NCI-H1105 (cell line): ENCODE measurements around the gene GMPPB.
A peak's percentile ranks its signal among the peaks of the same experiment; 100 is the strongest.

Experiments used
- DNase-seq: peaks from one replicate; lab custom pipeline; 2025; lab: John Stamatoyannopoulos, UW

The GMPPB gene

DNA sequence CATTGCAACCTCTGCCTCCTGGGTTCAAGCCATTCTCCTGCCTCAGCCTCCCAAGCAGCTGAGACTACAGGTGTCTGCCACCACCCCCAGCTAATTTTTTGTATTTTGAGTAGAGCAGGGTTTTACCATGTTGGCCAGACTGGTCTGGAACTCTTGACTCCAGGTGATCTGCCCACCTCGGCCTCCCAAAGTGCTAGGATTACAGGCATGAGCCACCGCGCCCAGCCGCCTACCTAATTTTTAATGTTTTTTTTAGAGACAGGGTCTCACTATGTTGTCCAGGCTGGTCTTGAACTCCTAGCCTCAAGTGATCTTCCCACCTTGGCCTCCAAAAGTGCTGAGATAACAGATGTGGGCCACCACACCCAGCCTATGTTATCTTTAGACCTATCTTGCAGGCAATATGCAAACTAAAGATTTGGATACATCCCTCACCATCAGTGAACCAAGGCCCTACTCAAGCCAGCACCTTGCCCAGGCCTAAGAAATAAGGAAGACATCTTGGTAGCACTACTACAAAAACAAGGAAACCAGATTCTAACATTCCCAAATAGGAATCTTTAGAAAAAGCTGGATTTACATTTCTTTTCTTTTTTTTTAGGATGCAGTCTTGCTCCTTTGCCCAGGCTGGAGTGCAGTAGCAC is 6.3 kb upstream of the GMPPB start:
- DNase-seq, result no peak

GRCh38 chr3:49727924-49728361 is 4.2 kb upstream of the GMPPB start:
- DNase-seq, result no peak

- no peak for DNase-seq
These were observed 3.6 kb upstream of the GMPPB start for GRCh38 chr3:49727154-49727923.

- no peak for DNase-seq
These were observed 2.3 kb upstream of the GMPPB start for GRCh38 chr3:49725906-49726681.

DNA sequence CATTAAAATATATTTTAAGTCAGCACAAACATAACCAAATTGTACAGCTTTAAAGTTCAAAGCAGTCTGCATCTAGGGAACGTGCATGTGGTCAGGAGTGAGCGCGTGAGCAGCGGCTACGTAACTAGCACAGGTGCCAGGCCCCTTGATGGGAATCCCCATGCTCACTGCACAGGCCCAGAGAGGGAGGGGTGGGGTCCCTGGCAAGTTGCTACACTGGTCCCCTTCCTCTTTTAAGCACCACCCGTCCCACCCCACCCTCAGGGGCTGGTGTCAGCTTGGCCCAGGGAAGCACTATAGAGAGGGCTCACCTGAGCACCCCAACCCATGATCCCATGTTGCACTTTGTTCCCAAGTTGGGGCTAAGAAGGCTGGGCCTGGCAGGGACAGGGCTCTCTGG is 835 bp upstream of the GMPPB start:
- DNase-seq, result no peak

- peak; percentile 44 for DNase-seq
These were observed 489 bp downstream of the GMPPB start for GRCh38 chr3:49723296-49723627.

- DNase-seq, result no peak
These were observed 855 bp downstream of the GMPPB start for GRCh38 chr3:49722896-49723295.

GRCh38 chr3:49721896-49722781 is 1.6 kb downstream of the GMPPB start:
- no peak for DNase-seq

GRCh38 chr3:49721596-49721895 is 2.2 kb downstream of the GMPPB start:
- no peak for DNase-seq

DNA sequence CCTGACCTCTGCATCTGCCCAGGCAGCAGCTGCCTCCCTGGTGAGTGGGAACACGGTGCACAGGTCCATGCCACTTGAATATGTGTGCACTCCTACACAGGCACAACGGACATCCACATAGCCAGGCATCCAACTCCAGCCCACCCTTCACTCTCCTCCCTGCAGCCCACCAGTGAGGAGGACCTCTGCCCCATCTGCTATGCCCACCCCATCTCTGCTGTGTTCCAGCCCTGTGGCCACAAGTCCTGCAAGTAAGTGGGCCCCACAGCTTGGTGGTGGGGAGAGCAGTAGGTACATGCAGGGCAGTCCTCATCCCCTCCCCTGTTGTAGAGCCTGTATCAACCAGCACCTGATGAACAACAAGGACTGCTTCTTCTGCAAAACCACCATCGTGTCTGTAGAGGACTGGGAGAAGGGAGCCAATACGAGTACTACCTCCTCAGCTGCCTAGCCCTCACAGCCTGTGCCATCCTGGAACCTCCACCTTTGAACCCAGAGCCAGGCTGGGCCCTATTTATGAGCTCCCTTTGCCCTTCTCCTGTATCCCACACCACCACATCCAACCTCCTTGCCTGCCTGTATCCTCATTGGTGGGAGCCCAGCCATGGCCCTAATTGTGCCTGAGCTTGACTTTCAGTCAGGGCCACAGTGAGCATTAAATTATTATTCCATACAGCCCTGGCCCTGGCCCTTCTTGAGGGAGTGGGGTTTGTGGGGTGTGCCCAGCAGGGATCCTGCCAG is 2.7 kb downstream of the GMPPB start:
- DNase-seq, result no peak

DNA sequence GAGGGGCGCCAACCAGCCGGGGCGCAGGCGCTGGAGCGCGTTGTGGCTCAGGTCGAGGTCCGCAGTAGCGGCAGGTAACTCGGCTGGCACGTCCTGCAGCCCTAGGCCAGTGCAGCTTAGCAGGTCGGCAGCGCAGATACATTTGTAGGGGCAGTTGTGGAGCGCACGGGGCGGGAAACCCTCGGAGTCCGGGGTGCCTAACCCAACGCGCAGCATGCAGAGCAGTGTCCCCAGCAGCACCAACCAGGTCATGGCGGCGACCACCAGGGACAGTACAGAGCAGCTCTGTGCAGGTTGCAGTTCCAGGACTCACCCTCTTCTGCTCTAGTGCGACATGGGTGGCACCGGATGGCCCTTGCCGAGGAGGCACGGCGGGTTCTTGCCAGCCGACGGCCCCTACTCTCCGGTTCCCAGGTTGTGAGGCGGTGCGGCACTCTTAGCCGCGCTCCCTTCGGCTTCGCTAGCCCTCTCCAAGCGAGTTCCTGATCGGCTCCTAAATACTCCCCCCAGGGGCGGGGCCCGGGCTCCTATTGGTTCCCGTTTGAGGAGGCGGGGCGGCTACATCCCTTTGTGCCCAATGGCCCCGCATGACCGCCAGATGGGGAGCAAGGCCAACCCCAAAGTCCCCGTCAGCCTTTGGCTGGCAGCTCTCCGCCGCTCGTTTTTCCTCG is 4.4 kb downstream of the GMPPB start, which contains the start of gene AMIGO3:
Gene AMIGO3, minus strand, starts transcription at position 471 of the 671 bp plus-strand sequence. Its CDS starts 219 bp downstream, at position 252.
- DNase-seq, result peak; percentile 87

GRCh38 chr3:49718858-49719213 is 4.9 kb downstream of the GMPPB start:
- DNase-seq, result no peak

- DNase-seq, result peak; percentile 19
These were observed 5.5 kb downstream of the GMPPB start for GRCh38 chr3:49717959-49718857.

- DNase-seq, result no peak
These were observed 6.4 kb downstream of the GMPPB start for GRCh38 chr3:49717211-49717958.

- DNase-seq, result no peak
These were observed 7.0 kb downstream of the GMPPB start for GRCh38 chr3:49716691-49717210.

GRCh38 chr3:49716169-49716568 is 7.6 kb downstream of the GMPPB start:
- no peak for DNase-seq

DNA sequence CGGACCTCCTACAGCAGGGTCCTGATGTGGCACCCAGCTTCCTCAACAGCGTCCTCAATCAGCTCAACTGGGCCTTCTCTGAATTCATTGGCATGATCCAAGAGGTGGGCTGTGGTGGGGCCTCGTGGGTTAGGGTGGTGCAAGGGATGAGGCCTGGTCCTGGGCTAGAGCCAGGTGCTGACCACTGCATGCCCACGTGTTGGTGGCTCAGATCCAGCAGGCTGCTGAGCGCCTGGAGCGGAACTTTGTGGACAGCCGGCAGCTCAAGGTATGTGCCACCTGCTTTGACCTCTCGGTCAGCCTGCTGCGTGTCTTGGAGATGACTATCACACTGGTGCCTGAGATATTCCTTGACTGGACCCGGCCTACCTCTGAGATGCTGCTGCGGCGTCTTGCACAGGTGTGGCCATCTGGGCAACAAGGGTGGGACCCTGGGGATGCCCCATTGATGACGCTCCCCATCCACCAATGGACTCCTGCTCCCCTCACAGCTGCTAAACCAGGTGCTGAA is 8.1 kb downstream of the GMPPB start:
- DNase-seq, result no peak

GRCh38 chr3:49714728-49715550 is 8.8 kb downstream of the GMPPB start:
- DNase-seq, result no peak
